Retinal pigment epithelial cell (primary cell): ENCODE measurements around the gene SOWAHB.

Source experiments
- DNase-seq: peaks from one replicate; pipeline ENCODE4 v3.0.0-alpha.2; 2010; ENCODE audit warnings: low read depth
- H3K4me3 ChIP-seq: 2 replicates; pipeline ENCODE4 v1.5.1; 2011; ENCODE audit warnings: mild to moderate bottlenecking, low read length, control low read depth, moderate library complexity
- TF ChIP-seq, protein P1 (sequence below): conservative IDR thresholded peaks from 2 replicates; pipeline ENCODE4 v1.5.1; 2011; ENCODE audit warnings: low read depth, low read length, control low read depth, inconsistent platforms

SOWAHB gene

GRCh38 chr4:76850010-76850441, 47.9 kb downstream of the SOWAHB start:
- TF ChIP-seq, protein P1, sequence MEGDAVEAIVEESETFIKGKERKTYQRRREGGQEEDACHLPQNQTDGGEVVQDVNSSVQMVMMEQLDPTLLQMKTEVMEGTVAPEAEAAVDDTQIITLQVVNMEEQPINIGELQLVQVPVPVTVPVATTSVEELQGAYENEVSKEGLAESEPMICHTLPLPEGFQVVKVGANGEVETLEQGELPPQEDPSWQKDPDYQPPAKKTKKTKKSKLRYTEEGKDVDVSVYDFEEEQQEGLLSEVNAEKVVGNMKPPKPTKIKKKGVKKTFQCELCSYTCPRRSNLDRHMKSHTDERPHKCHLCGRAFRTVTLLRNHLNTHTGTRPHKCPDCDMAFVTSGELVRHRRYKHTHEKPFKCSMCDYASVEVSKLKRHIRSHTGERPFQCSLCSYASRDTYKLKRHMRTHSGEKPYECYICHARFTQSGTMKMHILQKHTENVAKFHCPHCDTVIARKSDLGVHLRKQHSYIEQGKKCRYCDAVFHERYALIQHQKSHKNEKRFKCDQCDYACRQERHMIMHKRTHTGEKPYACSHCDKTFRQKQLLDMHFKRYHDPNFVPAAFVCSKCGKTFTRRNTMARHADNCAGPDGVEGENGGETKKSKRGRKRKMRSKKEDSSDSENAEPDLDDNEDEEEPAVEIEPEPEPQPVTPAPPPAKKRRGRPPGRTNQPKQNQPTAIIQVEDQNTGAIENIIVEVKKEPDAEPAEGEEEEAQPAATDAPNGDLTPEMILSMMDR = no peak
- peak; percentile 93 for DNase-seq
- H3K4me3 ChIP-seq = no peak overlapping the region
